Left forelimb (tissue), 1 donor: ENCODE measurements around the gene KCNIP1.

Source experiments
- DNase-seq: peaks from one replicate; pipeline ENCODE4 v3.0.0-alpha.2; 2018; ENCODE audit warnings: low spot score

The KCNIP1 gene

DNA sequence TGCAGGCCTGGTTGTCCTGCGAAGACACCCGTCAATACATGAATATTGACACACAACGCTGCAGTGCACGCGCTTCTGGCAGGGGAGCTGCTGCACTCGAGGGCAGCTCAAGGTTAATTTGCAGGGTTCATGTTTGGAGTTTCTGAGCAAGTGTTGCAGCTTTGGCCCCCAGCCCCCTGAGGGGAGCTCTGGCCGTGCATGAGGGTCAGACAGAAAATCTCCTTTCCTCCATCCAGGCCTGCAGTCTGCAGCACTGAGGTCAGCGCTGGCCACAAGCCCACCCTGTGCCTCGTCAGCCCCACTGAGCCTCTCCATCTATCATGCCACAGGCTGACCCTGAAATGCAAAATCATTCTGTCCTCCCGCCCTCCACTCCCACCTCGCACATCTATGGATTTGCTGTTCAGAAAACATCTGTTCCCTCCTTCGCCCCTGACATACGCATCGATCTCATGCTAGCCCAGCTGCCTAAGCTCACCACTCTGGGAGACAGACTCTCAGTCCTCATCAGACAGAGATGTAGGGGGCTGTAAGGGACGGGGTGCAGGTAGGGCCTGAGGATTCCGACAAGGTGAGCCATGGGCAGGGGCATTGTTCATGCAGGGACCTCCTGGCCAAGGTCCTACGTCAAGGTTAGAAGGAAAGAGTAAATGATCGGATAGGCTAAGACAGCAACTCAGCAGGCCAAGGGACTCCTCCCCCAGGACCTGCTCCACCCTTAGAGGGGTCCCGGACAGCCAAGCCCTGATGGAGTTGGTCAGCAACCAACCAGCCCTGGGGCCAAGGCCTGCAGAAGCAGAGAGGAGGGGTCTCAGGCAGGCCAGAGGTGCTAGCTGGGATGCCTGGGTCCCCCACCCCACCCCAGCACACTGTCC, 125.1 kb downstream of the KCNIP1 start:
- DNase-seq = no peak

DNA sequence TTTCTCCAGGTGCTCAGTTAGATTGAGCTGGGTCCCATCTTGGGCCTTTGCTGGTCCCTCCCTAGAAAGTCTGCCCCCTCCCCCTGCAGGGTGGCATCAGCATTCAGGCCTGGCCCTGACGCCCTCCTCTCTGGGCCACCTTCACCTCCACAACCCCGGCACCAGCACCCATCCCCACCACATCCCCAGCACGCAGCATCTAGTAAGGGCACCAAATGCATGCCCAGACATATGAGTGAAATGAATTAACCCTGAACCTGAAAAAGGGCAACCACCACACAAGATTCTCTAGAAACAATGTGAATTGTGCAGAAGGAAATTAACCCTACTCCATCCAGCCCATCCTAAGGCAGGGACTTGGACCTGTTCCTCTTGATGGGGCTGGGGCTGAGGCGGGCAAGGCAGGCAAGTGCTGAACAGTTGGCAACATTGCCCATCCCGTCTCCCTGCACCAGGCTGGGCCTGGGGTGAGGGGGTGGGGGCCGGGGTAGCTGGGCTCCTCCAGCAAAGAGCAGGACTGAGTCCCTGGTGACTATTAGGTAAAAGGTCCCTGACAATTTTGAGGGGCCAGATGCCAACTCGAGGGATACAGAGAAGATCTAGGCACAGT, 125.9 kb downstream of the KCNIP1 start:
- DNase-seq = no peak

DNA sequence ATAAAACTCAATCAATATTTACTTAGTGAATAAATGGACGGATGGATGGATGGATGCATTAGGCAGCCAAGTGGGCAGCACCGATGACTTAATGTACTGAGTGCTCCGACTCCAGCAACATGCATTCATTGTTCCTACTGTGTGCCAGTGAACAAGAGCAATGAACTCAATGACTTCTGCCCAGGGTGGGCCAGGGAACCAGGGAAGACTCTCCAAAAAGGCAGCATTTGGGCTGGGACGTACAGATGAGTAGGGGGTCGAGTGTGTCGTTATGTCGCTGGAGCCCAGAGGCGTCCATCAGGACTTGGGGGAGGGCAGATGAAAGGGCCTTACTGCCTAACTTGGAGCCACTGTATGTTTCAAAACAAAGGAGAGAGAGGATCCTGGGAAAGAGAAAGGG, 126.4 kb downstream of the KCNIP1 start:
- peak; percentile 41 for DNase-seq

DNA sequence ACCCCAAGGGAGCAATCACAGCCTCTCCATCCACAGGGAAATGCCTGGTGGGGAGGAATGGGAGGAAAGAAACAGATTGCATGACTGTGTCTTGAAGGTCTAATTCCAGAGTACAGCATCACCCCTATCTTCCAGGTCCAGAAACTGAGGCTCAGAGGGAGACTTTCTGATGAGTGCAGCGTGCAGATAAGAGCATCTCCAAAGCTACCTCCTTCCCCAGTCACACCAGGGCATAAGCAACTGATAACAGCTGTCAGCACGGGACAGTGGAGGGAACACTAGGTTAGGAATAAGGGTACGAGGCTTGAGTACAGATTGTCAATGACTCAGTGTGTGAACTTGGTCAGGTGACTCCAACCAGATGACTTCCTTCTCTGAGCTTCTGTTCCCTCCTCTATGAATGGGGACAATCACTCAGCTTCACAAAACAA, 126.9 kb downstream of the KCNIP1 start:
- DNase-seq = no peak

DNA sequence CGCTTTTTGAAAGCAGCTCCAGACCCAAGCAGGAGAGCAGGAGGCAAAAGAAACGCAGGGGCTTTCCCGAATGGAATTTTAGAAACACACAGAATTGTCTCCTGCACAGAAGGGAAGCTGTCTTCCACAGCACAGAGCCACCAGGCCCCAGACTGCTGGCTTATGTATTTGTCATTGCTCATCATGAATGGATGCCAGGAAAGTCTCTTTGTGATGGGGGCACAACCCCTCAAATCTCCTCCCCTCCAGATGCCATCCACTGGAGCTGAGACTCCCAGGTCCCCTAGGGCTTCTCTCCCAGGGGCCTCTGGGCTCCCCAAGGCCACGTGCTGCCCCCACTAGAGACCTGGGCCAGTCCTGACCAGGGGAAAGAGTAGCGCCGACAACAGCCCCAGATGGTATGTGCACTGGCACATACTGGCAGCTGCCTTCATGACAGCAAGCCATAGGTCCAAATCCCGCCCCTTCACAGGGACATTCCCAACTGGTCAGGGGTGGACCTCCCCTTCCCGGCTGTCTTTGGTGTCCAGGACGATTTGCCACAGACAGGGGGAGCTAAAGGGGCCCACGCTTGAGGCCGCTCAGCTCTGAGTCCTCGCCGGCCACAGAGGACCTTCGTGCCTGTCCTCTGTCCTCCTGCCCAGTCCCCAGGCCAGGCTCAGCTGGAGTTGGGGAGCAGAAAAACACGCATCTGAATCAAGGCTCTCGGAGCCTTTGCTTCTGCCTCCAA, 127.8 kb downstream of the KCNIP1 start:
- peak; percentile 68 for DNase-seq

DNA sequence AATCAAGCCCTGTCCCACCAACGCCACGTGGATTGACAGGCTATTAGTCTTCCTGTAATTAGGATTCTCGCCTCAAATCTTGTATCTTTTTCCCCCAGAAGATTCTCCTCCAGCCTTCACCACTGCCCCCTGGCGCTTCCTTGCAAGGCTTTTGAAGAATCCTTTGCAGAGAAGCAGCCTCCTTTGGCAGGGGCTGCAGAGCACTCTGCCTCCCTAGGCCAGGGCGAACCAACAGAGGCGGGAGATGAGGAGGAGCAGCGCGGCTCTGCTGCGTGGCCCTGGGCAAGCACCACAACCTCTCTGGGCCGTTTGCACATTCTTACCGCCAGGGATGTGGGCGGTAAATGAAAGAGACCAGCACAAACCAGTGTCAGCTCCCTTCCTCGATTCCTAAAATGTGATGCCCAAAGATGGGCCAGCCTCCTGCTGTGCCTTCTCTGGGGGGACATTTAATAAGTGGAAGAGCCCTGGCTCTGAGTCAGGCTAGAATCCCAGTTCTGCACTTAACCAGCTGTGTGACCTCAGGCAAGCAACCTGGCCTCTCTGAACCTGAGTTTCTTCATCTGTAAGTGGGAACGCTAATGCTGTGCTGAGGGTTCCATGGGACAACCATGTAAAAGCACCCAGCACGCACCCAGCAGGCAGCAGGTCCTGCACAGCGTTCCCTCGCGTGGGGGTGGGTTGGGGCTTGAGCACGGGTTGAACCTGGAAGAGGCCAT, 128.6 kb downstream of the KCNIP1 start:
- DNase-seq = peak; percentile 52

DNA sequence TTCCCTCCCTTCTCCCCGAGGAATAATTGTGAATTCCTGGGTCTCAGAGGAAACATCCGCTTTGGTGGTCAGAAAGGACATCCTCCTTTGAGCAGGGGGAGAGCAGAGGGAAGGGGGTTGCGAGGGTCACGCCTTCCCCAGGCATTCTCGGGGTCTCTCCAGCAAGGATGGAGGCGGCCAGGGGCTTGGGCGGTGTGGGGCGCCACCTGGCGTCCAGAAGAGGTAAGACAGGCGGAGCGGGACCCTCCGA, 129.1 kb downstream of the KCNIP1 start:
- DNase-seq = no peak

DNA sequence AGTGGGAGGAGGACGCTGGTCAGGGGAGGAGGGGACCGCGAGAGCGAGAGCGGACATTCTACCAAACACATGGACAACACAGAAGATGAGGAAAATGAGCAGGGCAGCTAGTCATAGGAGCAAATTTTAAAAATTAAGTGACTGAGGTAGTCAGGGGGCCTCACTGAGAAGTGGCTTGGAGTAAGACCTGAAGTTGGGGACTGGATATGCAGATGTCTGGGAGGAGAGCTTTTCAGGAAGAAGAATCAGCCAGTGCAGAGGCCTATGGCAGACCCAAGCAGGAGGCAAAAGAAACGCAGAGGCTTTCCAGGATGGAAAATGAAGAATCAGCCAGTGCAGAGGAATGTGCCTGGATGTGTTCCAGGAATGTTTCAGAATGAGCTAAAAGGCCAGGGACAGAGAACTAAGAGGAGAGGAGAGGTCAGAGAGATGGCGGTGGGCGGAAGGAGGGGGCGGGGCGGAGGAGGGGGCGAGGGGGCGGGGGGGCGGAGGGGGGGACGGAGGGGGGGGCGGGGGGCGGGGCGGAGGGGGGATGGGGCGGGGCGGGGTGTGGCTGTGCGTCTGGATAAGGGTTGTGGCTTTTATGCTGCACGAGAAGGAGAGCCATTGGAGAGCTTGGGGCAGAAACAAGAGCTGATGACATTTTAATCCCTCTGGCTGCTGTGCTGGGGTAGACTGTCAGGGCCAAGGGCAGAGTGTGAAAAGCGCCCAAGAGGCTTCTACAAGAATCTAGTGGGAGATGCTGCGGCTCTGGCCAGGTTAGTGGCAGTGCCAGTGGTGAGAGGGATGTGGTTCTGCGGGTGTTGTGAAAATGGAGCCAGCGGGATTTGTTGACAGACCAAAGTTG, 129.6 kb downstream of the KCNIP1 start:
- peak; percentile 91 for DNase-seq

DNA sequence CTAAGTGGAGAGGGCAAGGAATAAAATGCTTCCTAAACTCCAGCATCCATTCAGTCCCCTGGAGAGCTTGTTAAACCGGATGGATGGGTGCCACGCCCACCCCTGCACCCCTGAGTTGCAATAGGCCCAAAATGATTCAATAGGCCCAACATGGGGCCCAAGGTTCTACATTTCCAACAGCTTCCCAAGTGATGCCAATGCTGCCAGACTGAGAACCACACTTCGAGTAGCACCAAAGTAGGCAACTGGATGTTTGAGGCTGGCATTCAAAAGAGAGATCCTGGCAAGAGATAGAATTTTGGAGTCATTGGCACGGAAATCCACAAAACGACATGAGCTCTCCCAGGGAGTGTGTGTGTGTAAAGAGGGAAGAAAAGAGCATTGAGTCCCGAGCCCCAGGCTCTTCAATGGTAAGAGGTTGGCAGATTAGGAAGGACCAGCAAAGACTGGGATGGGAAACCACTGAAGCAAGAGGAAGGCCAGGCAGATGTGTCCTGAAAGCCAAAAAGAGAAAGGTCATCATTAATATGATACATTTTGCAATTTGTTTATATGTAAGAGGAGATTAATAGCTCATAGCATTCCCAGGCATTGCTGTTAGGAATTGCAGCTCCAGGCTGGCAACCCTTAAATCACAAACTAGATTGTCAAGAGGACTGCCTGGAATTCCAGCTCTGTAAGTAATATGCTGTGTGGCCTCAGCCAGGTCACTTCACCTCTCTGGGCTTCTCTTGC, 130.6 kb downstream of the KCNIP1 start:
- DNase-seq = no peak

DNA sequence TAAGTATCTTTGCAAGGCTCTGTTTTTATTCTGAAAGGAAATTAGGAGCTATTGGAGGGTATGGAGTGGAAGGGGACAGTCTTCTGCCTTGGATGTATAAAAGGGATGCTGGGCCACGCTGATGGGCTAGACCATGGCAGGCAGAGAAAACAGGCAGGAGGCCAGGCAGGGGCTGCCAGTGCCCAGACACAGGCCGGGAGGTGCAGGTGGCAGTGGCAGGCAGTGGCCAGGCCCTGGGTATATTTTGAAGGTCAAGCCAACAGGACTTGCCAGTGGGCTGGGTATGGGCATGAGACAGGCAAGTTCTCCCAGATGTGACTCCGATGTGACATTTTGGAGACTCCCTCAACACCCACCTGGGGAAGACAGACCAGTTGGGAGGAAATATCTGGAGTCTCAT, 131.9 kb downstream of the KCNIP1 start:
- peak; percentile 30 for DNase-seq

DNA sequence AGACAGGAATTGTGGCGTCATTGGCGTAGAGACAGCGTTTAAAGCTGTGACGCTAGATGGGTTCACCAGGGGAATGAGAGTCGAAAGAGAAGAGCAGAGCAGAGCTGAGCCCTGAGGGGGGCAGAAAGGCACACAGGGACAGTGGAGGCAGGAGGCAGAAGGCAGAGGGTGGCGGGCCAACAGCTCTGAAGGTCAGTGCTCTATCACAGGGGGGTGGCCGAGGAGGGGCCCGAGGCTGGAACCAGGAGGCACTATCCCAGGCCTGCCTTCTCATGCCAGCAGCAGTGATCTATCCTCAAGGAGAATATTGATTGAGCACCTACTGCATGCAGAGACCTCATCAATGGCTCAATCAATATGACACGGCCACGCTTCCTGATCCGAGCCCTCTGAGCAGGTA, 132.4 kb downstream of the KCNIP1 start:
- peak; percentile 33 for DNase-seq

DNA sequence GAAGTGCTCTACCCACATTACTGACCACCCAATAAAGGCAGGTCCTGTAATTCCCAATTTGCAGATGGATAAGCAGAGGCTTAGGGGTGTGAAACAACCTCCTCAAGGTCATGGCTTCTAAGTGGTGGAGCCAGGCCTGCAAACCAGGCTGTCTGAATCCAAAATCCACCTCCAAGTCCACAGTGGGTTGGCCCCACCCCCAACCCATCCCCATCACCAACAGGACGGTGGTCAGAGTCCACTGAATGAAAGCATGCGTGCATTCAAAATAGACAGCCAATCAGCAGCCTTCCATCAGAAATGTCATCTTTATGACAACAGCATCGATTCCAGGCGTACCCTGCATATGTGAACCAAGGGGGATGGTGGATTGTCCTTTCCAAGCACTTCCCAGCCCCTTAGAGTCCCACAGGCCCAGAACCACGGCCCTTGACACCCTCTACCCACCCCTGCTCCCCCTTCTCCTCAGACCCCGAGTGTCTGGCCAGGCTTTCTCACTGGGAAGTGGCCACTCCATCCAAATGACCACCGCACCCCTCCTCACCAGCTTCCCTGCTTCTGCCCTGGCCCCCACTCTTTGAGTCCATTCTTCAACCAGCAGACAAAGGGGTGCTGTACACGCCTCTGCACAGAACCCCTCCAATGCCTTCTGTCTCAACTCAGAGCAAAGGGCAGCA, 133.1 kb downstream of the KCNIP1 start:
- peak; percentile 53 for DNase-seq

DNA sequence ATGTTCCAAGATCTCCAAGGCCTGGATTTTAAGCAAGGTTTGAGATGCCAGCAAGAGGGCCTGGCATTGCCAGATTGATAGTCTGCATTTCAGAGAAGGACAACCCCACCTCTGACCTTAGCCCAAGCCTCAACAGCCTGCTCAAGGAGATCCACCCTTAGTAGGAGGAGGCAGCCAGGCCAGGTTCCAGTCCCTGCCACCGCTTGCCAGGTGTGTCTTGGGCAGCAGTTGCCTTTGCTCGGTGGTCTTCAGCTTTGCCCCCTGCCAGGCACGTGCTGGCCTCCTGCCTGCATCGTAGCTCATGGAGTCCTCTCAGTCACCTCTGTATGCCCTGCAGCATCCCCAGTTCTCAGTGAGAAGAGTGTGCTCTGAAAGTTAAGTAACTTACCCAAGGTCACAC, 134.2 kb downstream of the KCNIP1 start:
- peak; percentile 37 for DNase-seq

DNA sequence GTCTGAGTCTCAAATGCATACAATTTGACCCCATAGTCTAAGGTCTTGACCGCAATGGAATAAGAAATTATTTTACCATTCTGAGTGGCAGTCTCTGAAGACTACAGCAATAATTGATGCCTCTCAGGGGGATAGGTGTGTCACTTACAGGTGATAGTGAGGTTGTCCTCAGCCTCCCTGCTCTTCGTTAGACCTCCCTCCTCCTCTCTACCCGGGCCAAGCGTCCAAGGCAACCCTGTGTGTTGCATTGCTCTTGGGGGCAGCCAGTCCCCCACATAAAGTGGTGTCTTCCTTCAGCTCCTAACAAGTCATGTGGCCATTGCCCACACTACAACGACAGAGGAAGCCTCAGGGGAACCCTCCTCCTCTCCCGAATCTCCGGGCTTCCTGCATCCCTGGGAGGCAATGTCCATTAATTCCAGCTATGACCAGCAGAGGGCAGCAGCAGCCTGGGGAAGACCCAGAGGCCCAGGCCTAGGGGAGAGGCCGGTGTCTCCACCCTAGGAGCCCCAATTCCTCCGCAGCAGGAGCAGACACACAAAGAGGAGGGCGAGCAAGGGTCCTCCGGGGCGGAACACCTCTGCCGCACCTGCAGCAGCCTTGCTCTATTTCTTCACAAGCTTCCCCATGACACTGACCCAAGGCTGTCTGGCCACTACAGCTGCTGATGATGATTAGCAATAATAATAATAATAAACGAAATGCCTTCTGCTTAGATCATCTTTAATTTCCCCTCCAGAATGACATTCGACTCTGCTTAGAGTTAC, 134.8 kb downstream of the KCNIP1 start:
- peak; percentile 73 for DNase-seq

DNA sequence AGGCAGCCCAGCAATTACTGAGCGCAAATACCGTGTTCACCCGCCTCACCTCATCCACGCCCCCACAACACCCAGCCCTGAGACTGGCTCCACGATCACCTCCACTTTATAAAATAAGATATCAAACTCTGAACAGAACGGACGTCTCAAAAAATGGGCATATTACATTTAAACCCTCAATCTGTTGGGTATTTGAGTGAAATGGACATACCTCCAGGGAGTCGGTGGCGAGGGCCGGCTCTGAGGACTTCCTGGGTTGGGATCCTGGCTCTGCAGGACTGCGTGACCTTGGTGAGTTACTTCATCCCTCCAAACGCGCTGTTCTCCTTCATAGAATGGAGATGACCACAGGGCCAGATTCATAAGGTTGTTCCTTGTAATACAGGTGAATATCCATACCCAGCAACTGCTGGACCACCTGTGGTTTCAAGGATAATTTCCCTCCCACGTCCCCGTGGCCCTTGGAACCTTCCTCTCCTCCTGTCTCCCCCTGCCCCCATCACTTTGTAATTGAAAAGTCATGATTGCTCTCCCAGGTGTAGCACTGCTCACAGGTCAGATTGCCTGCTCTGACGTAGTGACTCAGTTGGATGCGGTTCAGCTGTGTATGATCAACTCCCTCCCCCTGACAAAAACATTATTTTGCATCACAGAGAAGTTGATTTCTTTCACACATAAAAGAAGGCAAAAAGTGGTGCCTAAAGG, 135.6 kb downstream of the KCNIP1 start:
- DNase-seq = peak; percentile 25

DNA sequence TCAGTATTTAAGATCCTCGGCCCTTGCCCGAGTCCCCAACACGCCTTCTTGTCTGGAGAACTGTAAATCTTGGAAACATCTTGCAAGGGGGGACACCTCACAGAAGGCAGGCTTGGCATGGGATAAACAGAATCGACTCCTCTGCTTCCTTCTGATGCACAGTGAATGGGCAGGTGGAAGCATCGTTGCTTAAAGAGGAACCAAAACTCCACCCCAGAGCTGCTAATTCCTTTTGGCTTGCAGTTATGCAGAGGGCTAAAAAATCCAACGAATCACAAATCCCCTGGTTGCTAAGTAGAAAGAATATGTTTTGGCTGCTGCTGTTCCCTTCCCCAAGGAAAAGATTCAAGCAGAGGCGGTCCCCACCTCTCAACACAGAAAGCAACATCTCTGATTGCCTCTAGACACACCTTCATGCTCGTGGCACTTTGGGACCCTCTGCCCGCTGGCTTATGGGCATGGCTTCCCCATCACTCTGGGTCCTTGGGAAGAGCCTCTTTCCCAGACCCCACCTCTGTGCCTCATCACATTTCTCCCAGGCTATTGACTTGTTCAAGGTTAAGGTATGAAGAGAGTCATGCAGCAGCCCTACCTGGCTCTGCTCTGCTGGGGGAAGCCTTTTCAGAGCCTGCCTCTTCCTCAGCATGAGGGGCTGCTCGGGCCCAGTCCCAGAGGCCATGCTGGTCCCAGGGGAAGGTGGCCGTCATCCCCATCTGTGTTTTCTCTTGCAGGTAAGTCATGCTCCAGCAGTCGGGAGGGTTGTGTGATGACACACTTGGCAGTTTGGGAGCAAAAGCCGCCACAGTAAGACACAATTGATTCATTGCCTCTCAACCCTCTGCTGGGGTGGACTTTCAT, 137.1 kb downstream of the KCNIP1 start:
- DNase-seq = peak; percentile 42

DNA sequence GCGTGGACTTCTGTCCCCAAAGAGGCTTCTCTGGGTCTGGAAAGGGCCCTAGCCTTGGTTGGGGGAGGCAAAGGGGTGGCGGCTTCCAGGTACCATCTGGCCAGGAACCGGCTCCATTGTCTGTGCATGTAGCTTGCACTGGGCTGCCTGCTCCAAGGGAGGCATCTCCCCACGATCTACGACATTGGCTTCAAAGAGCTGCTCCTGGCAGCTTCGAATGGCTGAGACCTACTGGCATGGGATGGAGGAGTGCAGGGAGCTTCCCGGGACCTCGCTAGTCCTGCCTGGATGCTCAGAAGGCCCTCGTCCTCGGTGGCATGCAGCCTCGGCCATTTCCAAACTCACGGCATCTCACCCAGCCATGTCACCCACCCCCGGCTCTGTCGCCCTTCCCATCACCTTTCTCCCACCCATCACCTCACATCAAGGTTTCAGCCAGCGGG, 137.8 kb downstream of the KCNIP1 start:
- DNase-seq = peak; percentile 34
